Measurements from ENCODE around the gene OR7A5. TPM values are rescaled to one million over a fixed set of nuclear protein-coding genes. Genes with fewer than 3 reads are reported as not detected.
A peak's percentile ranks its signal among the peaks of the same experiment; 100 is the strongest.
"Not testable (repeated sequence)": the region's sequence is repeated elsewhere in the genome, so short reads cannot be mapped to it uniquely, and the experiment has no call there.

Gene OR7A5
- total RNA-seq, 1 donor from 2014 or later, result not detected

DNA sequence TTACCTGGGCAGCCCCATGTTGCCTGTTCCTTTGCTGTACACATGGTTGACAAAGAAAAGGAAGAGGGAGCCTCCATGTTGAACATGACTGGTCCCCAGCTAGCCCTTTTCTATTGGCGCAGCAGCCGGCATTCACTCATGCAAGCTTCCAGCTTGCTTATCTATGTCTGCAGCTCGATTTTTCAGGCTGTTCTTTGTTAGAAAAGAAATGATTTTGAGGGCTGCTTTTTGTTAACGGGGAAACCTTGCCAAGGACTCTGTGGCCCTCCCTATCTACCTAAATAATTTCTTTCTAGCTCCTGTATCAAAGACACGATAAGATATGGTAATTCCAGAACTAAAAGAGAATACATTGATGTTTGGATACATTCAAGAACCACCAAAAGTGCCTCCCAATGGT lies 36.2 kb downstream of the OR7A5 start:
- intact Hi-C loops (cut with DNase I), result no loop called here
- no peaks in the 10 kb centered on the region for H3K27me3 ChIP-seq (ENCODE audit: low read depth)
- no peaks in the 10 kb centered on the region for H3K9me3 ChIP-seq
- DNase-seq (no peak), ATAC-seq (no peak)
- H3K4me1 ChIP-seq, result no peaks in the 10 kb centered on the region
- no peaks in the 10 kb centered on the region for H3K36me3 ChIP-seq
- TF ChIP-seq CTCF (IDR thresholded peaks at IDR 0.05), result no peak
- no peak overlapping the region for H3K27ac ChIP-seq
- no peak overlapping the region for H3K4me3 ChIP-seq

DNA sequence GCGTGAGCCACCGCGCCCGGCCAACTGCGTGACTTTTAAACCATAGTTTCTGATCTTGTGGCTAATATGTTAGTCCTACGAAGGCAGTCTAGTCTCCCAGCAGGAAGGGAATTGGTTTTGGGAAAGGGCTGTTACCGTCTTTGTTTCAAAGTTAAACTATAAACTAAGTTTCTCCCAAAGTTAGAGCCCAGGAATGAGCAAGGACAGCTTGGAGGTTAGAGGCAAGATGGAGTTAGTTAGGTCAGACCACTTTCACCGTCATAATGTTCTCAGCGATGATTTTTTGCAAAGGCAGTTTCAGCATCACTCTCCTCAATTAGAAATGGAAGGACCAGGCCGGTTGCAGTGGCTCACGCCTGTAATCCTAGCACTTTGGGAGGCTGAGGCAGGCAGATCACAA lies 39.0 kb downstream of the OR7A5 start:
- intact Hi-C loops (cut with DNase I), result no loop called here
- ATAC-seq (no peak), DNase-seq (no peak)
- no peaks in the 10 kb centered on the region for H3K9me3 ChIP-seq
- TF ChIP-seq CTCF (IDR thresholded peaks at IDR 0.05), result no peak
- no peaks in the 10 kb centered on the region for H3K27me3 ChIP-seq (ENCODE audit: low read depth)
- no peak overlapping the region for H3K27ac ChIP-seq
- no peak overlapping the region for H3K4me3 ChIP-seq
- no peaks in the 10 kb centered on the region for H3K36me3 ChIP-seq
- H3K4me1 ChIP-seq, result no peaks in the 10 kb centered on the region

DNA sequence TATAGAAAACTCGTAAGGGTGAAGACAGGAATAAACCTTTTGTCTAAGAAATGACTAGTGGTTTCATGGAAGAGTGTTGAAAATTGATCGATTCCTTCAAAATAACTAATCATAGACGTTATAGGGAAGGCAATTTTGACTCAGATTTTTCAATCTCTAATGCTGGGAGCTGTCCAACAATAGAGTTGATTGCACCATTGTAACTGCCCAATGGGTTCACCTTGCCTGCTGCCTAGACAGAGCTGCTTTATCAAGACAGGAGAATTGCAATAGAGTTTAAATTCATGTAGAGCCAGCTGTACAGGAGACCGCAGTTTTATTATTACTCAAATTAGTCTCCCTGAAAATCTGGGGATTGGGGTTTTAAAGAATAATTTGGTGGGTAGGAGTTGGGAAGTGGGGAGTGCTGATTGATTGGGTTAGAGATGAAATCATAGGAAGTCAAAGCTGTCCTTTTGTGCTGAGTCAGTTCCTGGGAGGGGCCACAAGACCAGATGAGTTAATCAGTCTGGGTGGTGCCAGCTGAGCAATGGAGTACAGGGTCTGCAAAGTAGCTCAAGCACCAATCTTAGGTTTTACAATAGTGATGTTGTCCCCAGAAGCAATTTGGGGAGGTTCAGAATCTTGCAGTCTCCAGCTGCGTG lies 39.8 kb downstream of the OR7A5 start:
- Histone ChIP-seq H3K4me3 (no peak overlapping the region), H3K4me1 (no peaks in the 10 kb centered on the region), H3K27me3 (ENCODE audit: low read depth) (no peaks in the 10 kb centered on the region), H3K36me3 (no peaks in the 10 kb centered on the region), H3K27ac (no peak overlapping the region), H3K9me3 (no peaks in the 10 kb centered on the region)
- TF ChIP-seq CTCF (IDR thresholded peaks at IDR 0.05), result no peak
- ATAC-seq (no peak), DNase-seq (no peak)
- intact Hi-C loops (cut with DNase I), result no loop called here

DNA sequence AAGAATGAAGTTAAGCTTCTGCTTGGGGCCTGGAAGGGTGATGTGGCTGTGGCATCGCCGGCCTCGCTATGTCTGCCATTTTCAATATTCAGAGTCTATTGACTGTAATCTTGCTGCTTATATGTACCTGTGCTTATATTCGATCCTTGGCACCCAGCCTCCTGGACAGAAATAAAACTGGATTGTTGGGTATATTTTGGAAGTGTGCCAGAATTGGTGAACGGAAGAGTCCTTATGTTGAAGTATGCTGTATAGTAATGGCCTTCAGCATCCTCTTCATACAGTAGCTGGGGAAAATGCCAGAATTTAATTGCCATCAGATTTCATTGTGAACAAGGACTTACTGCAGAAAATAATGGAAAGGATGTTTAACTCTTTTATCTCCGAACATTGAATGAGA lies 42.7 kb downstream of the OR7A5 start:
- H3K27me3 ChIP-seq (ENCODE audit: low read depth); ATAC-seq; H3K36me3 ChIP-seq; H3K9me3 ChIP-seq; intact Hi-C loops (cut with DNase I); H3K4me1 ChIP-seq; H3K4me3 ChIP-seq; H3K27ac ChIP-seq; DNase-seq: not testable (repeated sequence)

- DNase-seq (peak; percentile 63), ATAC-seq (peak; percentile 39 to 50)
- H3K27me3 ChIP-seq (ENCODE audit: low read depth), result peaks cover 11% of the 10 kb centered on the region
- no peaks in the 10 kb centered on the region for H3K9me3 ChIP-seq
- intact Hi-C loops (cut with DNase I), result no loop called here
- no peak overlapping the region for H3K4me3 ChIP-seq
- no peaks in the 10 kb centered on the region for H3K36me3 ChIP-seq
- TF ChIP-seq CTCF (IDR thresholded peaks at IDR 0.05), result peak; percentile 65
- H3K4me1 ChIP-seq, result peaks cover 4% of the 10 kb centered on the region
- no peak overlapping the region for H3K27ac ChIP-seq
These were observed 48.5 kb downstream of the OR7A5 start for GRCh38 chr19:14786421-14786851.

GRCh38 chr19:14785102-14785793 lies 49.7 kb downstream of the OR7A5 start:
- intact Hi-C loops (cut with DNase I); H3K9me3 ChIP-seq; H3K4me1 ChIP-seq; H3K36me3 ChIP-seq; H3K4me3 ChIP-seq: not testable (repeated sequence)
- Histone ChIP-seq H3K27me3 (ENCODE audit: low read depth) (peaks cover 11% of the 10 kb centered on the region), H3K27ac (peak overlapping the region; percentile 49)
- peak; percentile 80 for DNase-seq
- peak; percentile 83 to 91 for ATAC-seq

DNA sequence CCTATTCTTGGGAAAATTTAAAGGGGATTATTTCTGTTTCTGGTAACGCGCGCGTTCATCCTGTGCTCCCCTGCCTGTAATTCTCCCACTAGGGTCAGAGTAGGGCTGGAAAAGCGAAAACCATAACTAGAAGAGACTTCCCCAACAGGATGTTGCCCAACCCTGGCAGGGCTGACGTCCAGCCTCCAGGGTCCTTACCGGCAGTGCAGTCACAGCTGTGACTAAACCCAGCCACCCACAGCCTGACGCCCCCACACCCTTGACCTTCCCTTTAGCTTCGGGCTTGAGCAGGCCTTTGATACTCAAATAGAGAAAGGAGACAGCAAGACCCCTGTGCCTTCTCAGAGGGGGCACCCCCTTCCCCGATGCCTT lies 50.3 kb downstream of the OR7A5 start:
- peak; percentile 89 for DNase-seq
- H3K4me1 ChIP-seq; intact Hi-C loops (cut with DNase I); H3K9me3 ChIP-seq; H3K36me3 ChIP-seq; H3K4me3 ChIP-seq: not testable (repeated sequence)
- H3K27ac ChIP-seq, result peak overlapping the region; percentile 49
- peaks cover 11% of the 10 kb centered on the region for H3K27me3 ChIP-seq (ENCODE audit: low read depth)
- peak; percentile 86 to 93 for ATAC-seq

GRCh38 chr19:14783410-14783998 lies 51.5 kb downstream of the OR7A5 start:
- intact Hi-C loops (cut with DNase I); H3K4me3 ChIP-seq; DNase-seq; H3K36me3 ChIP-seq; H3K9me3 ChIP-seq; H3K4me1 ChIP-seq: not testable (repeated sequence)
- peaks cover 18% of the 10 kb centered on the region for H3K27me3 ChIP-seq (ENCODE audit: low read depth)
- ATAC-seq, result peak; percentile 30 to 33
- H3K27ac ChIP-seq, result peak overlapping the region; percentile 38

Measured in lower lobe of right lung (tissue), 2 donors.